ENCODE data around the gene SLC6A12. TPM values are rescaled to one million over a fixed set of nuclear protein-coding genes. Genes with fewer than 3 reads are reported as not detected.
"Not testable (repeated sequence)": the region's sequence is repeated elsewhere in the genome, so short reads cannot be mapped to it uniquely, and the experiment has no call there.

Gene SLC6A12
- total RNA-seq, 1 experiment from 2014 or later = not detected

GRCh38 chr12:217029-217428 is 3.1 kb upstream of the SLC6A12 start:
- not testable (repeated sequence) for DNase-seq (ENCODE audit: low spot score)

- no peak for DNase-seq (ENCODE audit: low spot score)
Measured at GRCh38 chr12:215116-215515, 1.2 kb upstream of the SLC6A12 start.

- DNase-seq (ENCODE audit: low spot score) = no peak
Measured at GRCh38 chr12:213527-213932, 427 bp downstream of the SLC6A12 start.

GRCh38 chr12:212715-213526 is 1.0 kb downstream of the SLC6A12 start:
- peak; percentile 21 for DNase-seq (ENCODE audit: low spot score)

- DNase-seq (ENCODE audit: low spot score) = no peak
Measured at GRCh38 chr12:212415-212714, 1.6 kb downstream of the SLC6A12 start.

GRCh38 chr12:211639-212414 is 2.1 kb downstream of the SLC6A12 start:
- DNase-seq (ENCODE audit: low spot score) = no peak

- no peak for DNase-seq (ENCODE audit: low spot score)
Measured at GRCh38 chr12:211142-211465, 2.9 kb downstream of the SLC6A12 start.

- DNase-seq (ENCODE audit: low spot score) = no peak
Measured at GRCh38 chr12:210277-211141, 3.4 kb downstream of the SLC6A12 start.

GRCh38 chr12:209851-210250 is 4.1 kb downstream of the SLC6A12 start:
- no peak for DNase-seq (ENCODE audit: low spot score)

GRCh38 chr12:209246-209645 is 4.7 kb downstream of the SLC6A12 start:
- no peak for DNase-seq (ENCODE audit: low spot score)

- no peak for DNase-seq (ENCODE audit: low spot score)
Measured at GRCh38 chr12:208813-209212, 5.1 kb downstream of the SLC6A12 start.

- DNase-seq (ENCODE audit: low spot score) = no peak
Measured at GRCh38 chr12:207804-208203, 6.2 kb downstream of the SLC6A12 start.

GRCh38 chr12:206746-207440 is 7.1 kb downstream of the SLC6A12 start:
- DNase-seq (ENCODE audit: low spot score) = no peak

GRCh38 chr12:205026-205425 is 8.9 kb downstream of the SLC6A12 start:
- no peak for DNase-seq (ENCODE audit: low spot score)

- DNase-seq (ENCODE audit: low spot score) = no peak
Measured at GRCh38 chr12:204261-204678, 9.7 kb downstream of the SLC6A12 start.

- no peak for DNase-seq (ENCODE audit: low spot score)
Measured at GRCh38 chr12:203462-204260, 10.3 kb downstream of the SLC6A12 start.

GRCh38 chr12:203074-203461 is 10.9 kb downstream of the SLC6A12 start:
- DNase-seq (ENCODE audit: low spot score) = no peak

GRCh38 chr12:202081-202731 is 11.8 kb downstream of the SLC6A12 start:
- no peak for DNase-seq (ENCODE audit: low spot score)

- DNase-seq (ENCODE audit: low spot score) = no peak
Measured at GRCh38 chr12:201361-201760, 12.6 kb downstream of the SLC6A12 start.

- no peak for DNase-seq (ENCODE audit: low spot score)
Measured at GRCh38 chr12:198705-199104, 15.3 kb downstream of the SLC6A12 start.

Data from HT-29 (cell line).